ENCODE measurements around the gene GPC4. TPM values are rescaled to one million over a fixed set of nuclear protein-coding genes. Genes with fewer than 3 reads are reported as not detected.

The GPC4 gene
- total and polyA plus RNA-seq, 9 of the 15 experiments (the other 6 are each of a cell fraction or from before 2014, with no cell fraction given) = 0.11 TPM; not detected in 8

GRCh38 chrX:133337250-133337649 is 78.0 kb downstream of the GPC4 start (continued):
- TF ChIP-seq MGA (IDR thresholded peaks at IDR 0.05) (no peak), THRAP3 (IDR thresholded peaks at IDR 0.05; ENCODE audit: borderline replicate concordance) (no peak), SRSF1 (IDR thresholded peaks at IDR 0.05; ENCODE audit: low read depth, low read length) (no peak), ZNF699 (CRISPR knock-in tag; IDR thresholded peaks at IDR 0.05; ENCODE audit: insufficient replicate concordance) (no peak), STAG1 (CRISPR knock-in tag; IDR thresholded peaks at IDR 0.05; ENCODE audit: borderline replicate concordance) (no peak)

Measured in K562 (cell line).